Mucosa of rectum (tissue), 2 donors: ENCODE data around the gene SEC22C.

Experiments
- H3K27ac ChIP-seq, 2 donors: one replicate each; pipeline ENCODE4 v1.7.0; 2013; ENCODE audit warnings: inconsistent platforms in 2 of 2, low read depth in 2 of 2, low read length in 2 of 2
- H3K27me3 ChIP-seq, 2 donors: one replicate each; pipeline ENCODE4 v1.7.0; 2013; ENCODE audit warnings: low read length in 2 of 2; ENCODE audit not compliant: control insufficient read depth in 2 of 2, insufficient read depth in 2 of 2
- H3K36me3 ChIP-seq, 2 donors: one replicate each; pipeline ENCODE4 v1.7.0; 2013; ENCODE audit warnings: low read length in 2 of 2; ENCODE audit not compliant: control insufficient read depth in 2 of 2, insufficient read depth in 2 of 2
- H3K4me1 ChIP-seq, 2 donors: one replicate each; pipeline ENCODE4 v1.7.0; 2013; ENCODE audit warnings: low read length in 2 of 2, mild to moderate bottlenecking in 1 of 2; ENCODE audit not compliant: control insufficient read depth in 2 of 2, insufficient read depth in 2 of 2
- H3K4me3 ChIP-seq, 2 donors: one replicate each; pipeline ENCODE4 v1.7.0; 2013; ENCODE audit warnings: low read length in 2 of 2
- H3K9ac ChIP-seq, 2 donors: one replicate each; pipeline ENCODE4 v1.7.0; 2013; ENCODE audit warnings: low read length in 2 of 2, low read depth in 1 of 2, mild to moderate bottlenecking in 1 of 2
- H3K9me3 ChIP-seq, 2 donors: one replicate each; pipeline ENCODE4 v1.7.0; 2013; ENCODE audit warnings: low read length in 2 of 2; ENCODE audit not compliant: control insufficient read depth in 2 of 2
- donor health status: healthy.
- donor health status: Normal muscosa, but diverticular disease.

Gene SEC22C

DNA sequence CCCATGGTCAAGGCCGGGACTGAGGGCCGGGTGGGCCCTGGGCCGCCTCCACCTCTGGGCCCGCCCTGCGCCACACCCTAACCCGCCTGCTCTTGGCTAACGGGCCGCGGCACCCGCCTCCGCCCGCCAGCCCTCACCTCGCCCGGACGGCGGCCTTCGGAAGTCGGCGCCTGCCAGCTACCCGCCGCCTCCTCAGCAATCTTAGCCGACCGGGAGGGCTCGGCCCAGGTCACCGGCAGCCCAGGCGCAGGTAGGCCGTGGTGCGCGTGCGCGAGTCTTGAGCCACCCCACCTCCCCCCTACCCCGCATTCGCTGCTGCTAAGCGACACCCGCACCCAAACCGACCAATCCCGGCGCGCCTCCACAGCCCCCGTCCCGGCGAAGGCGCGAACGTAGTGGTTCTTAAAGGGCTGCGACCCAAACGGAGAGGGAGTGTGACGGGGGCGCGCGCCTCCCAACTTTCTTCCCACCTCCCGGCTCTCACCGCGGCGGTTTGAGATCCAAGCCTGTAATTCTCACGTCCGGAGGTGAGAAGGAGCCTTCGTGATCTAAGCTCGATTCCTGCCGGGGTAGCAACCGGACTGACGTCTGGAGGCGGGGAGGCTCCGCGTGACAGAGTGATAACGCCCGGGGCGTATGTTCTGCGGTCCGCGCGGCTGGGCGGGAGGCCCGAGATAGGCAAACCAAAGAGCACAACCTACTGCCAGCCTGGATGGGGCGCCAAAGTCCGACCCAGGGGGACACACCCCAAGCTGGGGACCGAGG, at the start of gene SEC22C:
TSS of gene SEC22C (minus strand) at position 259 of the 765 bp plus-strand sequence. CDS start 12,921 bp downstream, outside the sequence.
- peaks cover 0 to 2% of the 10 kb centered on the region in 2 donors for H3K36me3 ChIP-seq
- H3K27me3 ChIP-seq: no peaks in the 10 kb centered on the region
- peak within 1 kb of the TSS; percentile 81 to 85 for H3K4me3 ChIP-seq
- no peaks in the 10 kb centered on the region for H3K9me3 ChIP-seq
- H3K27ac ChIP-seq: peak within 1 kb of the TSS; percentile 82 to 84
- peak within 1 kb of the TSS; percentile 80 for H3K9ac ChIP-seq
- peaks cover 6 to 7% of the 10 kb centered on the region in 2 donors for H3K4me1 ChIP-seq

GRCh38 chr3:42613462-42613861, 31.7 kb upstream of the SEC22C start:
- Histone ChIP-seq H3K9ac (no peak overlapping the region), H3K27me3 (no peaks in the 10 kb centered on the region), H3K4me3 (no peak overlapping the region), H3K36me3 (peaks cover 2 to 4% of the 10 kb centered on the region in 2 donors), H3K9me3 (no peaks in the 10 kb centered on the region), H3K4me1 (peaks cover under 1 to 5% of the 10 kb centered on the region in 2 donors), H3K27ac (no peak overlapping the region)

DNA sequence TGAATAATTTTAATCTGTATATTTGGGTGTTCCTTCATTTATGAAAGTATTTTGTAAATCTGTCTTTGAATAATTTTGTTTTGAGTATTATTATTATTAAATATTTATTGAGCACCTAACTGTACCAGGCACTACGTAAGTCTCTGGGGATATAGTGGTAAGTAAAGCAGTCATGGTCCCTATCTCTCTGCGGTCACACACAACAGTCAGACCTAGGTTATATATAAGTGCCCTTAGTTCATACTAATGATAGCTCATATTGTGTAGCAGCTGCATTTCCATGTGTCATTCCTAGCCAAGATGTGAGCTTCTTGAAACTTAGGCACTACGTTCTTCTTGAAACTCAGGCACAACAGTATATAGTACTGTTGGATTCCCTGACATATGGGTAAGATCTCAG, 31.2 kb upstream of the SEC22C start:
- Histone ChIP-seq H3K9me3 (no peaks in the 10 kb centered on the region), H3K36me3 (peaks cover 0 to 6% of the 10 kb centered on the region in 2 donors), H3K4me1 (peaks cover 4 to 5% of the 10 kb centered on the region in 2 donors), H3K27ac (no peak overlapping the region), H3K9ac (no peak overlapping the region), H3K27me3 (no peaks in the 10 kb centered on the region), H3K4me3 (no peak overlapping the region)

- H3K36me3 ChIP-seq: peaks cover 0 to 6% of the 10 kb centered on the region in 2 donors
- no peak overlapping the region for H3K27ac ChIP-seq
- peaks cover 4 to 5% of the 10 kb centered on the region in 2 donors for H3K4me1 ChIP-seq
- H3K27me3 ChIP-seq: no peaks in the 10 kb centered on the region
- H3K9me3 ChIP-seq: no peaks in the 10 kb centered on the region
- H3K4me3 ChIP-seq: no peak overlapping the region
- no peak overlapping the region for H3K9ac ChIP-seq
Observed at GRCh38 chr3:42612217-42612616, 30.4 kb upstream of the SEC22C start.

DNA sequence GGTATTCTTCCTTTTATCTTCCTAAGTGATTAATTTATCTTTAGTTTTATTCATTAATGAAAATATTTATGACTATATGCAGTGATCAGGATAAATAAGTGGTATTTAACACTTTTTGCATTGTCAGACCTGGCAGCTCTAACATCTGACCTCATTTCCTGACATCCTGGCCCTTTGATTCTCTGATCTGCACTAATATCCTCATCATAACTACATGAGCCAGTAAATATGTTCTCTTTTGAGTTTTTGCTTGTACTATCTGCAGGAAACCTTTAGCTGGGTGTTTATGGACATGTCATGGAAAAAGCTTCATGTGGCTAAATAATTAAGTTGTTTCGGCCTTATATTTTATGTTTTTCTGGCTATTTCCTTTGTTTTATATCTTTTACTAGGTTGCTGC, 29.2 kb upstream of the SEC22C start:
- no peak overlapping the region for H3K27ac ChIP-seq
- peaks cover 0 to 8% of the 10 kb centered on the region in 2 donors for H3K36me3 ChIP-seq
- H3K4me3 ChIP-seq: no peak overlapping the region
- no peak overlapping the region for H3K9ac ChIP-seq
- H3K27me3 ChIP-seq: no peaks in the 10 kb centered on the region
- peaks cover 4 to 5% of the 10 kb centered on the region in 2 donors for H3K4me1 ChIP-seq
- no peaks in the 10 kb centered on the region for H3K9me3 ChIP-seq

DNA sequence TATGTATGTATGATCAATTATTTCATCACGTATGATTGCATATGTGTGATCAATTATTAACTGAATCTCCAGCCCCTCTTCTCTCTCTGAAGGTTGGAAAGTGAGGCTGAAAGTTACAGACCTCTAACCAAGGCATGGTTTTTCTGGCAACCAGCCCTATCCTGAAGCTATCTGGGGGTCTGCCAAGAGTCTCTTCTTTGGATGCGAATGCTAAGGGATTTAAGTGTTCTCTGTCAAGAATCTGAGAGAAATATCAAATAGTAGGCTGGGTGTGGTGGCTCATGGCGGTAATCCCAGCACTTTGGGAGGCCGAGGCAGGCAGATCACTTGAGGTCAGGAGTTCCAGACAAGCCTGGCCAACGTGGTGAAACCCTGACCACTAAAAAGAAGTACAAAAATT, 26.8 kb upstream of the SEC22C start:
- no peaks in the 10 kb centered on the region for H3K27me3 ChIP-seq
- H3K4me3 ChIP-seq: no peak overlapping the region
- peaks cover 0 to 8% of the 10 kb centered on the region in 2 donors for H3K36me3 ChIP-seq
- peaks cover 2 to 4% of the 10 kb centered on the region in 2 donors for H3K4me1 ChIP-seq
- no peaks in the 10 kb centered on the region for H3K9me3 ChIP-seq
- H3K27ac ChIP-seq: no peak overlapping the region
- H3K9ac ChIP-seq: no peak overlapping the region

DNA sequence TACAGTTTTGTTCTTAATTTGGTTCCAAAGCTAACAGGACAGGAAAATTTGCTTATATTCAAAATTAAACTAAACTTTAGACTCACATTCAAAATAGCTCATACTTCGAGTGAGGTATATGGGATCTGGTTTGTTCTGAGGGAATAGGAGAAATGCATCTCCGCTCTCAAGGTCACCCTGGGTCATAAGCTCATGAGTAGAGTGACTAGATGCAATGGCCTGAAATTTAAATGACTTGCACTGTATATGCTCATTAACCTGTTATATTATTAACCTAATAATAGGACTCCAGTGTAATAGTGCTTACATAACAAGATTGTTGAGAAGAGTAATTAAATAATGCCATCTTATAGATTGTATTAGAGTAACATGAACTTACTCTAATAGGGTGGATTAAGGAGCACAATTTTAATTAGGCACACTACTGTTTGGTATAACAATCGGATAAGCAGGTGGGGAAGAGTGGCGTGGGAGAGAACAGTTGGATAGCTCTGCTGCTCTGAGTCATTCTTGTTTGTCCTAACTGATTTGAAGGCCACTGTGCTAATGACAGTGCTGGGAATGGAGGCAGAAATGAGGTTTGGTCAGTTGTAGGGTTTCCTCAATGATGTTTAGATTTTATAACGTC, 23.9 kb upstream of the SEC22C start:
- H3K4me1 ChIP-seq: peaks cover 12 to 13% of the 10 kb centered on the region in 2 donors
- H3K4me3 ChIP-seq: no peak overlapping the region
- no peak overlapping the region for H3K9ac ChIP-seq
- no peaks in the 10 kb centered on the region for H3K27me3 ChIP-seq
- no peak overlapping the region for H3K27ac ChIP-seq
- H3K36me3 ChIP-seq: peaks cover 0 to 8% of the 10 kb centered on the region in 2 donors
- no peaks in the 10 kb centered on the region for H3K9me3 ChIP-seq

DNA sequence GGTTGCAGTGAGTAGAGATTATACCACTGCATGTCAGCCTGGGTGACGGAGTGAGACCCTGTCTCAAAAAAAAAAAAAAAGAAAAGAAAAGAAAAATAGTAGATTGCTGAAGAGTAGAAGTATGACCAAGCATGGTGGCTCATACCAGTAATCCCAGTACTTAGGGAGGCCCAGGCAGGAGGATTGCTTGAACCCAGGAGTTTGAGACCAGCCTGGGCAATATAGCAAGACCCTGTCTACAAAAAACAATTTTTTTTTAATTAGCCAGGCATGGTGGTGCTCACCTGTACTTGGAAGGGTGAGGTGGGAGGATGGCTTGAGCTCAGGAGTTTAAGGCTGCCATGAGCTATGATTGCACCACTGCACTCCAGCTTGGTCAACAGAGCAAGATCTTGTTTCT, 21.2 kb upstream of the SEC22C start:
- Histone ChIP-seq H3K27me3 (no peaks in the 10 kb centered on the region), H3K9ac (no peak overlapping the region), H3K4me1 (peaks cover 9 to 18% of the 10 kb centered on the region in 2 donors), H3K36me3 (peaks cover 0 to 2% of the 10 kb centered on the region in 2 donors), H3K27ac (no peak overlapping the region), H3K9me3 (no peaks in the 10 kb centered on the region), H3K4me3 (no peak overlapping the region)

GRCh38 chr3:42601896-42602581, 20.3 kb upstream of the SEC22C start:
- H3K4me3 ChIP-seq: peak overlapping the region; percentile 83 to 94
- no peaks in the 10 kb centered on the region for H3K9me3 ChIP-seq
- peaks cover 0 to 2% of the 10 kb centered on the region in 2 donors for H3K36me3 ChIP-seq
- no peaks in the 10 kb centered on the region for H3K27me3 ChIP-seq
- H3K4me1 ChIP-seq: peaks cover 9 to 18% of the 10 kb centered on the region in 2 donors
- H3K27ac ChIP-seq: peak overlapping the region; percentile 24 to 38
- peak overlapping the region; percentile 29 to 78 for H3K9ac ChIP-seq
